Esophagus squamous epithelium (tissue), 5 donors: ENCODE data around the gene BMPR1B. TPM values are rescaled to one million over a fixed set of nuclear protein-coding genes. Genes with fewer than 3 reads are reported as not detected.

Source experiments
- DNase-seq: peaks from one replicate; lab custom pipeline; 2025; lab: John Stamatoyannopoulos, UW
- H3K27ac ChIP-seq, 4 donors: fragments of 200-600 bp; sonication (generic); one replicate each; pipeline ENCODE4 v1.5.1; 2016 to 2019; ENCODE audit warnings: mild to moderate bottlenecking in 1 of 4
- H3K27me3 ChIP-seq, 4 donors: fragments of 200-600 bp; sonication (generic); 1 replicate in 3 of 4; 2 replicates in 1 of 4; pipeline versions ENCODE4 v1.5.1 to v1.6.0; 2017 to 2021; ENCODE audit warnings: antibody characterized with exemption in 1 of 4
- H3K36me3 ChIP-seq, 3 donors: fragments of 200-600 bp; sonication (generic); one replicate each; pipeline ENCODE4 v1.5.1; 2016 to 2019
- H3K4me1 ChIP-seq, 3 donors: fragments of 200-600 bp; sonication (generic); one replicate each; pipeline ENCODE4 v1.5.1; 2017 to 2019
- H3K4me3 ChIP-seq, 4 donors: fragments of 200-600 bp; sonication (generic); 1 replicate in 3 of 4; 2 replicates in 1 of 4; pipeline ENCODE4 v1.5.1; 2016 to 2019; ENCODE audit warnings: mild to moderate bottlenecking in 2 of 4, moderate library complexity in 1 of 4
- H3K9me3 ChIP-seq, 3 donors: fragments of 200-600 bp; sonication (generic); one replicate each; pipeline ENCODE4 v1.5.1; 2016 to 2019
- POLR2A ChIP-seq, 4 donors: fragments of 450-650 bp; IDR thresholded peaks; one replicate each; pipeline ENCODE4 v1.6.1; 2017; ENCODE audit warnings: antibody characterized with exemption in 4 of 4, mild to moderate bottlenecking in 4 of 4, moderate library complexity in 3 of 4
- WGBS, 2 donors: methylation state at CpG; one replicate each; pipeline ENCODE4 v1.1.5; 2018; 5-methylcytosine and 5-hydroxymethylcytosine counted together
- intact Hi-C: fragments of 100-400 bp; cut with DNase I; formaldehyde crosslinking; loops from one replicate; pipeline ENCODE4 v1.15.0; 2022
- total RNA-seq, 4 donors: library from RNA; depleted of rRNA; stranded (reverse); fragments of >200 nt; gene quantifications; one replicate each; pipeline ENCODE4 v1.1.0, GENCODE V29; 2016
- TF ChIP-seq, protein P1 (sequence below), 6 experiments: fragments of 450-650 bp in 4 of 6; fragments of 200-600 bp in 2 of 6; sonication (generic) in 2 of 6; IDR thresholded peaks; one replicate each; pipeline ENCODE4 v1.5.1; 2016 to 2019; ENCODE audit warnings: antibody characterized with exemption in 6 of 6, mild to moderate bottlenecking in 4 of 6, moderate library complexity in 4 of 6
- donor health status: DM: yes; HTN: yes; CAD: no.

Gene BMPR1B
- total RNA-seq, 4 donors from 2014 or later = 0.09 to 0.66 (median 0.38) TPM; not detected in 1

DNA sequence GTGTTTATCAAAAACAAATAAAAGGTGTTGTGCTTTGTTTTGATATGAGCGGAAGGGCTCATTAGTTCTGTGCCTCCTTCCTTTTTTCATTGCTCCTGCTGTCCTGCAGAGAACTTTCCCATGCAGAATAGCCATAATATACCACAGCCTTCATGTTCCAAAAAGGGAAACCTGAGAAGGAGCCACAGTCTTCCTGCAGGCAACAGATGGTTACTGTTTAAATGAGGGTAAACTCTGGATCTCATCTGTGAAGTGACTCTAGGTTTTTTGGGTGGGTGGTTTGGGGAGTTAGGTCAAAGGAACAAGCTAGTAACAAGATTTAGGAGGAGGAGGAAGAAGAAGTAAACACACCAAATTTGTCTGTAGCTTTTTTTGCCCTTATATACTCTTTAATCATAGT is 131.8 kb downstream of the BMPR1B start:
- intact Hi-C loops = no loop called here
- DNase-seq = no peak
- WGBS, 2 donors = 83 to 100% methylated on average over 1 of the region's 1 CpG
- Histone ChIP-seq H3K27me3 (no peaks in the 10 kb centered on the region), H3K36me3 (no peaks in the 10 kb centered on the region), H3K27ac (no peak overlapping the region), H3K4me1 (no peaks in the 10 kb centered on the region), H3K4me3 (no peak overlapping the region), H3K9me3 (no peaks in the 10 kb centered on the region)
- TF ChIP-seq, protein P1, sequence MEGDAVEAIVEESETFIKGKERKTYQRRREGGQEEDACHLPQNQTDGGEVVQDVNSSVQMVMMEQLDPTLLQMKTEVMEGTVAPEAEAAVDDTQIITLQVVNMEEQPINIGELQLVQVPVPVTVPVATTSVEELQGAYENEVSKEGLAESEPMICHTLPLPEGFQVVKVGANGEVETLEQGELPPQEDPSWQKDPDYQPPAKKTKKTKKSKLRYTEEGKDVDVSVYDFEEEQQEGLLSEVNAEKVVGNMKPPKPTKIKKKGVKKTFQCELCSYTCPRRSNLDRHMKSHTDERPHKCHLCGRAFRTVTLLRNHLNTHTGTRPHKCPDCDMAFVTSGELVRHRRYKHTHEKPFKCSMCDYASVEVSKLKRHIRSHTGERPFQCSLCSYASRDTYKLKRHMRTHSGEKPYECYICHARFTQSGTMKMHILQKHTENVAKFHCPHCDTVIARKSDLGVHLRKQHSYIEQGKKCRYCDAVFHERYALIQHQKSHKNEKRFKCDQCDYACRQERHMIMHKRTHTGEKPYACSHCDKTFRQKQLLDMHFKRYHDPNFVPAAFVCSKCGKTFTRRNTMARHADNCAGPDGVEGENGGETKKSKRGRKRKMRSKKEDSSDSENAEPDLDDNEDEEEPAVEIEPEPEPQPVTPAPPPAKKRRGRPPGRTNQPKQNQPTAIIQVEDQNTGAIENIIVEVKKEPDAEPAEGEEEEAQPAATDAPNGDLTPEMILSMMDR (IDR thresholded peaks at IDR 0.05) = no peak
- TF ChIP-seq POLR2A (IDR thresholded peaks at IDR 0.05) = no peak

DNA sequence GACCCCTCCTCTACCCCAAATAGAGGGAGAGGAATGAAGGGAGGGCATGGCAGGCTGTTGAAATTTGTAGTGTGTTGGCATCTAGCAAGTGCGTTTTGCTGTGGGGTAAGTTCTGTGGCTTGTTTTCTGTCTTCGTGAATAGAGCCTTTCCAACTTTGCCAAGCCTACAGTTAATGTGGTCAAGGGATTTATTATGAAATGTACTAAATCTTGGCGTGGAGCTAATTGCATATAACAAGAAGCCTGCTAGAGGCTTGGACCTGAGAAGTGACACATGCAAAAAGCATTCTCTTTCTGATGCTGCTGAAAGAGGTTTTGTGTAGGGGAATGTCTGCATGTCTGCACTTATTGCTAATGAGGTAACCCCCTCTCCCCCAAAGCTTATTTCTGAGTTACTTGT is 132.2 kb downstream of the BMPR1B start:
- WGBS, 2 donors = 32 to 56% methylated on average over 3 of the region's 3 CpGs
- no peaks in the 10 kb centered on the region for H3K36me3 ChIP-seq
- intact Hi-C loops = no loop called here
- no peak for DNase-seq
- H3K27ac ChIP-seq = no peak overlapping the region
- H3K9me3 ChIP-seq = no peaks in the 10 kb centered on the region
- H3K4me1 ChIP-seq = no peaks in the 10 kb centered on the region
- H3K27me3 ChIP-seq = no peaks in the 10 kb centered on the region
- no peak overlapping the region for H3K4me3 ChIP-seq
- TF ChIP-seq, protein P1 (IDR thresholded peaks at IDR 0.05) = no peak
- no peak for TF ChIP-seq POLR2A (IDR thresholded peaks at IDR 0.05)

GRCh38 chr4:94890579-94890978 is 132.8 kb downstream of the BMPR1B start:
- Histone ChIP-seq H3K27me3 (no peaks in the 10 kb centered on the region), H3K9me3 (no peaks in the 10 kb centered on the region), H3K4me3 (no peak overlapping the region), H3K36me3 (no peaks in the 10 kb centered on the region), H3K27ac (no peak overlapping the region), H3K4me1 (no peaks in the 10 kb centered on the region)
- DNase-seq = no peak
- intact Hi-C loops = no loop called here
- WGBS, 2 donors = 88 to 93% methylated on average over 3 of the region's 3 CpGs
- TF ChIP-seq POLR2A (IDR thresholded peaks at IDR 0.05) = no peak
- TF ChIP-seq, protein P1 (IDR thresholded peaks at IDR 0.05) = no peak

DNA sequence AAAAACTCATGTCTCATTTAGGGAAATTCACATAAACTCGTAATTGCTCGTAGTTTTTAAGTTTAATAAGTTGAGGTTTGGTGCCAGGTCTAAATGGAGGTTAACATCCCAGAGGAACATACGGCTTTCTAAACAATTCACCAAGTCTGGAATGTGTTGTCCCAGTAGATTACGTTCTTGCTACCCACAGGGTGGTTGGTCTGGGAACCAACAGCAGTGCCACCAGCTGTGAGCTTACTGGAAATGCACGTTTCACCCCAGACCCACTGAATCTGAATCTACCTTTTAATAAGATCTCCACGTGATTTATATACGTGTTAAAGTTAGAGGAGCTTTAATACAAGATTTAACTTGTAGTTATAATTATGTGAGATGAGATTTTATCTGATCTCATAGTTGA is 134.3 kb downstream of the BMPR1B start:
- Histone ChIP-seq H3K27ac (no peak overlapping the region), H3K36me3 (no peaks in the 10 kb centered on the region), H3K4me3 (no peak overlapping the region), H3K27me3 (no peaks in the 10 kb centered on the region), H3K9me3 (no peaks in the 10 kb centered on the region), H3K4me1 (no peaks in the 10 kb centered on the region)
- WGBS, 2 donors = 68 to 69% methylated on average over 7 of the region's 7 CpGs
- intact Hi-C loops = no loop called here
- TF ChIP-seq, protein P1 (IDR thresholded peaks at IDR 0.05) = no peak
- TF ChIP-seq POLR2A (IDR thresholded peaks at IDR 0.05) = no peak
- DNase-seq = no peak

DNA sequence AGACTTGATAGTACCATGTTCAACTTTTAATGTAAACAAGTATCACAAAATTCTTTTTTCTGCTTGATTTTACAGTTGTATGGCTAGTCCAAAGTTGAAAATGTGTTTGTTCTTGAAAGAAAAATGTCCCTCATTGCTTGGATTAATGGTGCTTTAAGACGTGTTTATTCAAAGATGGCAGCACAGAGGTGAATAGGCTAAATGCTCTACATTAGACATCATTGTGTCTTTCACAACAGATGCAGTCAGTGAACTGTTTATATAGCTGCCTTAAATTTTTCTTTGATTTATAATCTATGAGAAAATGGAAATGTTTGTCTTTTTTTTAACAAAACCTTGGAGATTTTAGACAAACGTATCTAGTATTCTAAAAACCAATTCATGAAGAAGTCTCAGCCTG is 137.3 kb downstream of the BMPR1B start:
- no peak for DNase-seq

More for the DNA sequence above, 137.3 kb downstream of the BMPR1B start:
- H3K27ac ChIP-seq = no peak overlapping the region
- H3K4me3 ChIP-seq = no peak overlapping the region
- no peaks in the 10 kb centered on the region for H3K36me3 ChIP-seq
- H3K9me3 ChIP-seq = no peaks in the 10 kb centered on the region
- H3K27me3 ChIP-seq = no peaks in the 10 kb centered on the region
- TF ChIP-seq POLR2A (IDR thresholded peaks at IDR 0.05) = no peak
- TF ChIP-seq, protein P1 (IDR thresholded peaks at IDR 0.05) = no peak
- no peaks in the 10 kb centered on the region for H3K4me1 ChIP-seq
- 29 to 55% methylated on average over 2 of the region's 2 CpGs for WGBS, 2 donors
- intact Hi-C loops = no loop called here
